ENCODE data around the gene ZNF714.
A peak's percentile ranks its signal among the peaks of the same experiment; 100 is the strongest.

The ZNF714 gene

DNA sequence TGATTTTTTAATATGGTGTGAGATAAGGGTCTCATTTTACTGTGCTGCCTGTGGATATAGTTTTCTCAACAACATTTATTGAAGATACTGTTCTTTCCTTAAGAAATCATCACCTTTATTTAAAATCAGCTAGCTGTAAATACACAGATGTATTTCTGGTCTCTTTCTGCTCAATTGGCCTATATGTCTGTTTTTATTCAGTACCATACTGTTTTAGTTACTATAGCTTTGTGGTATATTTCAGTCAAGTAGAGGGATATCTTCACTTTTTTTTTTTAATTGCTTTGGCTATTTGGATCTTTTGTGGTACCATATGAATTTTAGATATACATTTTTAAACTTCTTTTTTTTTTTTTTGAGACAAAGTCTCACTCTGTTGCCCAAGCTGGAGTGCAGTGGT is 16.7 kb upstream of the ZNF714 start:
- TF ChIP-seq, protein P1, sequence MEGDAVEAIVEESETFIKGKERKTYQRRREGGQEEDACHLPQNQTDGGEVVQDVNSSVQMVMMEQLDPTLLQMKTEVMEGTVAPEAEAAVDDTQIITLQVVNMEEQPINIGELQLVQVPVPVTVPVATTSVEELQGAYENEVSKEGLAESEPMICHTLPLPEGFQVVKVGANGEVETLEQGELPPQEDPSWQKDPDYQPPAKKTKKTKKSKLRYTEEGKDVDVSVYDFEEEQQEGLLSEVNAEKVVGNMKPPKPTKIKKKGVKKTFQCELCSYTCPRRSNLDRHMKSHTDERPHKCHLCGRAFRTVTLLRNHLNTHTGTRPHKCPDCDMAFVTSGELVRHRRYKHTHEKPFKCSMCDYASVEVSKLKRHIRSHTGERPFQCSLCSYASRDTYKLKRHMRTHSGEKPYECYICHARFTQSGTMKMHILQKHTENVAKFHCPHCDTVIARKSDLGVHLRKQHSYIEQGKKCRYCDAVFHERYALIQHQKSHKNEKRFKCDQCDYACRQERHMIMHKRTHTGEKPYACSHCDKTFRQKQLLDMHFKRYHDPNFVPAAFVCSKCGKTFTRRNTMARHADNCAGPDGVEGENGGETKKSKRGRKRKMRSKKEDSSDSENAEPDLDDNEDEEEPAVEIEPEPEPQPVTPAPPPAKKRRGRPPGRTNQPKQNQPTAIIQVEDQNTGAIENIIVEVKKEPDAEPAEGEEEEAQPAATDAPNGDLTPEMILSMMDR (IDR thresholded peaks at IDR 0.05; ENCODE audit: low read depth, low read length, missing control alignments), result no peak
- H3K27me3 ChIP-seq (replicated peaks), result no peaks in the 10 kb centered on the region
- peaks cover 2% of the 10 kb centered on the region for H3K36me3 ChIP-seq (replicated peaks)
- no peak for DNase-seq
- no peak overlapping the region for H3K4me3 ChIP-seq (ENCODE audit: low read depth, low read length)
- no peak overlapping the region for H3K27ac ChIP-seq
- in situ Hi-C loops (cut with HindIII; ENCODE audit: low pct_ligation_motif_present, low sequenced_read_pairs), result no loop called here

DNA sequence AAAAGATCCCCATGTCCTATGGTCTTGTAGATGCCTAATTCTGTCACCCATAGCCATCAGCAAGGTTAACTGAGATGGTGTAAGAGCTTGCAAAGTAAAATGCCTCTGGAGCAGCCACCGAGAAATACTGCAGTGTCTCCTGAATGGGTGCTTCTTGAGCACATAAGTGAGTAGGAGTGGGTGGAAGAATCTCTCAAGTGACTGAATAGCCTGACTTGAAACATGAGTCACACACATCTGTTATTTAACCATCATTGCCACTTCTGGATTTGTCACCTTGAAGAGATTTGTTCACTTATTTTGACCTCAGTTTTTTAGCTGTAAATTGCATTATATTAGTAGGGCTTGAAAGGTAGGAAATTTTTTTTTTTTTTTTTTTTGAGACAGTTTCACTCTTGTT is 2.3 kb downstream of the ZNF714 start:
- Histone ChIP-seq H3K27ac (no peak overlapping the region), H3K36me3 (replicated peaks) (no peaks in the 10 kb centered on the region), H3K4me3 (ENCODE audit: low read depth, low read length) (no peak overlapping the region), H3K27me3 (replicated peaks) (no peaks in the 10 kb centered on the region)
- TF ChIP-seq, protein P1 (IDR thresholded peaks at IDR 0.05; ENCODE audit: low read depth, low read length, missing control alignments), result no peak
- in situ Hi-C loops (cut with HindIII; ENCODE audit: low pct_ligation_motif_present, low sequenced_read_pairs), result no loop called here
- DNase-seq, result peak; percentile 44

DNA sequence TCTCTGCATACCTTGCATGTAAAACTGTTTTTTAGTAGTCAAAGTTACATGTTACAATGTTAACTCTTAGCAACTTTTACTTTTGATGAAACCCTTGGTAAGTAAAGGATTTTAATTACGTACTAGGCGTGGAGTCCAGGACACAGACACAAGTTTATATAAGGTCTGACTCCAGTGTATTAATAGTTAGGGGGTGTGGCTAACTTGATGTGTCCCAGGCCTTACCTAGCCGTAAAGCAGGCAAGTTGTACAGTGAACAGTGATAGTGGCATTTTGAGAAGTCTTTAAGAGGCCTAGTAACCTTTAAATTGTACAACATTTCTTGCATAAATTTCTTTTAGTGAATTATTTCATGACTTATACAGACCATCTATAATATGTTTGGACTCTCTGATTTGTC is 5.9 kb downstream of the ZNF714 start:
- in situ Hi-C loops (cut with HindIII; ENCODE audit: low pct_ligation_motif_present, low sequenced_read_pairs), result no loop called here
- no peaks in the 10 kb centered on the region for H3K36me3 ChIP-seq (replicated peaks)
- no peak overlapping the region for H3K4me3 ChIP-seq (ENCODE audit: low read depth, low read length)
- no peaks in the 10 kb centered on the region for H3K27me3 ChIP-seq (replicated peaks)
- DNase-seq, result no peak
- H3K27ac ChIP-seq, result no peak overlapping the region
- TF ChIP-seq, protein P1 (IDR thresholded peaks at IDR 0.05; ENCODE audit: low read depth, low read length, missing control alignments), result no peak

DNA sequence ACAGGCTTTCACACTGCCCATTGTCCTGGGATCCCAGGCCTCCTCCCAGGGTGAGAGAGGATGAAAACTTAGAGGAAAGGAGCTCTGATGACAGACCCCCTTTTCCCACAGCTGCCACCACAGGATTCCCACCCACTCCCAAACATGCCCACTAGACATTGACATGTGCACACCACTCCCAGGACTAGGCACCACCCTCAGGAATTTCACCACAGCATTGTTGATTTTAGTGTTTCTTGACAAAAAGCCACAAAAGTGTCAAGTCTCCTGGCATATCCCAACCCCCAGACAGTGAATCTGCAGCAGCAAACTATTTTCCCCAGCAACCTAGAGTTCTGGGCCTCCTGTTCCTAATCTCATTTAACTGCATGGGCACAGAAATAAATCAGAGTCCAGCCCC is 10.1 kb downstream of the ZNF714 start:
- in situ Hi-C loops (cut with HindIII; ENCODE audit: low pct_ligation_motif_present, low sequenced_read_pairs), result no loop called here
- H3K4me3 ChIP-seq (ENCODE audit: low read depth, low read length), result no peak overlapping the region
- no peak for DNase-seq
- H3K27me3 ChIP-seq (replicated peaks), result no peaks in the 10 kb centered on the region
- H3K36me3 ChIP-seq (replicated peaks), result no peaks in the 10 kb centered on the region
- TF ChIP-seq, protein P1 (IDR thresholded peaks at IDR 0.05; ENCODE audit: low read depth, low read length, missing control alignments), result no peak
- H3K27ac ChIP-seq, result no peak overlapping the region

DNA sequence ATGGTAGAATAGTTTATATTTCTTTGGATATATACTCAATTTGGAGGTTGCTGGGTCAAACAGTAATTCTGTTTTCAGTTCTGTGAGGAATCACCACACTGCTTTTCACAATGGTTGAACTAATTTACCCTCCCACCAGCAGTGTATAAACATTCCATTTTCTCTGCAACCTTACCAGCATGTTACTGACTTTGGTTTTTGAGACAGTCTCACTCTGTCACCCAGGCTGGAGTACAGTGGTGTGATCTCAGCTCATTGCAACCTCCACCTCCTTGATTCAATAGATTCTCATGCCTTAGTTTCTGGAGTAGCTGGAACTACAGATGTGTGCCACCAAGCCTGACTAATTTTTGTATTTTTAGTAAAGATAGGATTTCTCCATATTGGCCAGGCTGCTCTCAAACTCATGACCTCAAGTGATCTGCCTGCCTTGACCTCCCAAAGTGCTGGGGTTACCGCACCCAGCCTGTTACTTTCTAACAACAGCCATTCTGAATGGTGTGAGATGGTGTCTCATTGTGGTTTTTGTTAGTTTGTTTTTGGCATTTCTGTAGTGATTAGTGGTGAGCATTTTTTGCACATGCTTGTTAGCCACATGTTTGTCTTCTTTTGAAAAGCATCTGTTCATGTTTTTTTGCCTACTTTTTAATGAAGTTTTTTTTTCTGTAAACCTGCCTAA is 12.5 kb downstream of the ZNF714 start:
- Histone ChIP-seq H3K27ac (no peak overlapping the region), H3K27me3 (replicated peaks) (no peaks in the 10 kb centered on the region), H3K4me3 (ENCODE audit: low read depth, low read length) (no peak overlapping the region), H3K36me3 (replicated peaks) (no peaks in the 10 kb centered on the region)
- TF ChIP-seq, protein P1 (IDR thresholded peaks at IDR 0.05; ENCODE audit: low read depth, low read length, missing control alignments), result no peak
- in situ Hi-C loops (cut with HindIII; ENCODE audit: low pct_ligation_motif_present, low sequenced_read_pairs), result no loop called here
- no peak for DNase-seq

DNA sequence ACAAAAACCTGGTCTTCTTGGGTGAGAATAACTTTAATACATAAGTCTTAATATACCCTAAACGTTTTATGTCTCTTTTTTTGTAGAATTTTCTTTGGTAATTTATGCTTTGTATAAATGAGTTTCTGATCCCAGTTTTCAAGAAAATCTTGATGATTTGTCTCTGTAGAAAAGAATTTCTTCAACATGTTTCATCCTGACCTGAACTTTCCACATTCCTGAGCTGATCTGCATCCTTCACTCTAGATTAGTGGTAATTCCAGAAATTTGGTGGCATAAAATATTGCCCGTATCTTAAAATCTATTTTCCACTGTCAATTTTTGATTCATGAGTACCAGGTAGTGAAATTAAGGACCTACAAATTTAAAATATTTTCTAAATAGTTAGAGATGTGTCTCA is 16.3 kb downstream of the ZNF714 start:
- TF ChIP-seq, protein P1 (IDR thresholded peaks at IDR 0.05; ENCODE audit: low read depth, low read length, missing control alignments), result no peak
- Histone ChIP-seq H3K36me3 (replicated peaks) (no peaks in the 10 kb centered on the region), H3K27me3 (replicated peaks) (no peaks in the 10 kb centered on the region), H3K27ac (no peak overlapping the region), H3K4me3 (ENCODE audit: low read depth, low read length) (no peak overlapping the region)
- in situ Hi-C loops (cut with HindIII; ENCODE audit: low pct_ligation_motif_present, low sequenced_read_pairs), result no loop called here
- DNase-seq, result no peak

Data from brain microvascular endothelial cell (primary cell).